ENCODE results near the gene SLC13A4.

The SLC13A4 gene

GRCh38 chr7:135748770-135749169 is 20.8 kb upstream of the SLC13A4 start, which contains the start of gene FAM180A:
Gene FAM180A (minus strand): TSS chr7:135748813. CDS start chr7:135748580, 233 bp downstream.
- no peak within 1 kb of the TSS for H3K27ac ChIP-seq (replicated peaks)
- no peak for DNase-seq (ENCODE audit: low read depth in 1 of 2, low spot score in 1 of 2)
- TF ChIP-seq SPI1 (IDR thresholded peaks at IDR 0.05; ENCODE audit: borderline replicate concordance, low read depth) (no peak), REST (IDR thresholded peaks at IDR 0.05; ENCODE audit: insufficient replicate concordance, low read depth) (no peak), GABPA (IDR thresholded peaks at IDR 0.05; ENCODE audit: low read depth) (no peak), POLR2AphosphoS5 (IDR thresholded peaks at IDR 0.05; ENCODE audit: low read depth) (no peak)
- TF ChIP-seq, protein P1, sequence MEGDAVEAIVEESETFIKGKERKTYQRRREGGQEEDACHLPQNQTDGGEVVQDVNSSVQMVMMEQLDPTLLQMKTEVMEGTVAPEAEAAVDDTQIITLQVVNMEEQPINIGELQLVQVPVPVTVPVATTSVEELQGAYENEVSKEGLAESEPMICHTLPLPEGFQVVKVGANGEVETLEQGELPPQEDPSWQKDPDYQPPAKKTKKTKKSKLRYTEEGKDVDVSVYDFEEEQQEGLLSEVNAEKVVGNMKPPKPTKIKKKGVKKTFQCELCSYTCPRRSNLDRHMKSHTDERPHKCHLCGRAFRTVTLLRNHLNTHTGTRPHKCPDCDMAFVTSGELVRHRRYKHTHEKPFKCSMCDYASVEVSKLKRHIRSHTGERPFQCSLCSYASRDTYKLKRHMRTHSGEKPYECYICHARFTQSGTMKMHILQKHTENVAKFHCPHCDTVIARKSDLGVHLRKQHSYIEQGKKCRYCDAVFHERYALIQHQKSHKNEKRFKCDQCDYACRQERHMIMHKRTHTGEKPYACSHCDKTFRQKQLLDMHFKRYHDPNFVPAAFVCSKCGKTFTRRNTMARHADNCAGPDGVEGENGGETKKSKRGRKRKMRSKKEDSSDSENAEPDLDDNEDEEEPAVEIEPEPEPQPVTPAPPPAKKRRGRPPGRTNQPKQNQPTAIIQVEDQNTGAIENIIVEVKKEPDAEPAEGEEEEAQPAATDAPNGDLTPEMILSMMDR (IDR thresholded peaks at IDR 0.05; ENCODE audit: insufficient read depth, low read length) = no peak
- no peaks in the 10 kb centered on the region for H3K27me3 ChIP-seq (ENCODE audit: insufficient read depth, poor library complexity, severe bottlenecking)
- H3K4me3 ChIP-seq (replicated peaks; ENCODE audit: insufficient read depth, low read length) = no peak within 1 kb of the TSS

DNA sequence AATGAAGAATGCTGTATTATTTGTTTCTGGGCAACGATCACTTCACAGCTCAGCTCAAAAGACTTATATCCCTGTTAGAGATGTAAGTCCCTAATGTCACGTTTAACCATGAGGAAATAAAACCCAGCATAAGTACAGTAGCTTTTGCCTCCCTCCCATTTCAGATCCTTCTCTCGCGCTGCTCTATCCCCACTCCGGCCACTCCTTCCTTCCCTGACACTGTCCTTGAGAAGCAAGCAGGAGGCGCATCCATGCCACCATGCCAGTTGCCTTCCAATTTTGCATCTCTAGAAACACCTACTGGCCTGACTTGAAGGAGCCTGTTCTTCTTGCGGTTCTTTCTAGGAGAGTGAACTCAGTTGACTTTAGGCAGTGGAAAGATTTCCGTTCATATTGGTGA is 19.4 kb upstream of the SLC13A4 start:
- no peak overlapping the region for H3K4me3 ChIP-seq (replicated peaks; ENCODE audit: insufficient read depth, low read length)
- H3K27me3 ChIP-seq (ENCODE audit: insufficient read depth, poor library complexity, severe bottlenecking) = no peaks in the 10 kb centered on the region
- TF ChIP-seq, protein P1 (IDR thresholded peaks at IDR 0.05; ENCODE audit: insufficient read depth, low read length) = no peak
- TF ChIP-seq REST (IDR thresholded peaks at IDR 0.05; ENCODE audit: insufficient replicate concordance, low read depth) = no peak
- TF ChIP-seq POLR2AphosphoS5 (IDR thresholded peaks at IDR 0.05; ENCODE audit: low read depth) = no peak
- TF ChIP-seq GABPA (IDR thresholded peaks at IDR 0.05; ENCODE audit: low read depth) = no peak
- TF ChIP-seq SPI1 (IDR thresholded peaks at IDR 0.05; ENCODE audit: borderline replicate concordance, low read depth) = no peak
- DNase-seq (ENCODE audit: low read depth in 1 of 2, low spot score in 1 of 2) = no peak
- no peak overlapping the region for H3K27ac ChIP-seq (replicated peaks)

DNA sequence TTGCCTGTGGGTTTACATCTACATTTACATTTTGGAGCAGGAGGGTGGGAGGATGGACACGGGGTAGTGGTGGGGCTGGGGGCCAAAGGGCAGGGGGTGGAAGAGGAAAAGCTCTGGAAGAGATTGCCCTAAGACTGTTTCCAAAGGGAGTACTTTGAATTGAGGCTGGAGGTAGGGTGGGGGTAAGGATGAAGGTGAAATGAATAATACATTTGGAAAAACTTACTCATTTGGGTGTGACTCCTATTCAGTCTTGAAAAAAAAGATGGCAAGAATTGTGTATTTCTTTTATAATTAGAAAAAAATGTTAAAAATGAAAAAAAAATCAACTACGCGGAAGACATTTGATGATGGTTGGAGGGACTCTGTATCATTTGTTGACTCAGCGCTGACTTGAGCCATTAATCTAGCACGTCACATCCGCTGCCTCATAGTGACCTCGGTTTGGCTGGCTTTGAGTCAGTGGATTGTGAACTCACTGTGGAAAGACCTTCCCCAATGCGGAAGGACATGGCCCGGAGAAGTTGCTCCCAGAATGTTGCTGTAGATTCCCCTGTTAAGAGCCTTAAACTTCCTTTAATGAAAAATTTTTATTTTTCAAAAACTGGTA is 17.8 kb upstream of the SLC13A4 start:
- no peak overlapping the region for H3K27ac ChIP-seq (replicated peaks)
- no peak for TF ChIP-seq SPI1 (IDR thresholded peaks at IDR 0.05; ENCODE audit: borderline replicate concordance, low read depth)
- no peak for TF ChIP-seq POLR2AphosphoS5 (IDR thresholded peaks at IDR 0.05; ENCODE audit: low read depth)
- TF ChIP-seq REST (IDR thresholded peaks at IDR 0.05; ENCODE audit: insufficient replicate concordance, low read depth) = no peak
- TF ChIP-seq, protein P1 (IDR thresholded peaks at IDR 0.05; ENCODE audit: insufficient read depth, low read length) = no peak
- TF ChIP-seq GABPA (IDR thresholded peaks at IDR 0.05; ENCODE audit: low read depth) = no peak
- DNase-seq (ENCODE audit: low read depth in 1 of 2, low spot score in 1 of 2) = no peak
- H3K4me3 ChIP-seq (replicated peaks; ENCODE audit: insufficient read depth, low read length) = no peak overlapping the region
- H3K27me3 ChIP-seq (ENCODE audit: insufficient read depth, poor library complexity, severe bottlenecking) = no peaks in the 10 kb centered on the region

Data from HL-60 (cell line).